Vagina (tissue), 2 donors: ENCODE results near the gene CCDC170.

Source experiments
- POLR2A ChIP-seq, 2 donors: fragments of 450-650 bp; IDR thresholded peaks; one replicate each; pipeline ENCODE4 v1.6.1; 2017; ENCODE audit warnings: antibody characterized with exemption in 2 of 2, mild to moderate bottlenecking in 2 of 2, moderate library complexity in 2 of 2
- POLR2AphosphoS5 ChIP-seq, 2 donors: sonication (generic); formaldehyde crosslinking; IDR thresholded peaks; one replicate each; pipeline ENCODE4 v1.9.0; 2017; ENCODE audit warnings: antibody characterized with exemption in 2 of 2, mild to moderate bottlenecking in 2 of 2, low read depth in 1 of 2; ENCODE audit not compliant: insufficient read depth in 1 of 2
- TF ChIP-seq, protein P1 (sequence below), 3 experiments: fragments of 450-650 bp in 2 of 3; fragments of 200-600 bp in 1 of 3; sonication (generic) in 1 of 3; IDR thresholded peaks; one replicate each; pipeline ENCODE4 v1.5.1; 2017 to 2019; ENCODE audit warnings: antibody characterized with exemption in 3 of 3, mild to moderate bottlenecking in 2 of 3, moderate library complexity in 2 of 3

GRCh38 chr6:151616091-151616513 is 122.3 kb downstream of the CCDC170 start:
- TF ChIP-seq, protein P1, sequence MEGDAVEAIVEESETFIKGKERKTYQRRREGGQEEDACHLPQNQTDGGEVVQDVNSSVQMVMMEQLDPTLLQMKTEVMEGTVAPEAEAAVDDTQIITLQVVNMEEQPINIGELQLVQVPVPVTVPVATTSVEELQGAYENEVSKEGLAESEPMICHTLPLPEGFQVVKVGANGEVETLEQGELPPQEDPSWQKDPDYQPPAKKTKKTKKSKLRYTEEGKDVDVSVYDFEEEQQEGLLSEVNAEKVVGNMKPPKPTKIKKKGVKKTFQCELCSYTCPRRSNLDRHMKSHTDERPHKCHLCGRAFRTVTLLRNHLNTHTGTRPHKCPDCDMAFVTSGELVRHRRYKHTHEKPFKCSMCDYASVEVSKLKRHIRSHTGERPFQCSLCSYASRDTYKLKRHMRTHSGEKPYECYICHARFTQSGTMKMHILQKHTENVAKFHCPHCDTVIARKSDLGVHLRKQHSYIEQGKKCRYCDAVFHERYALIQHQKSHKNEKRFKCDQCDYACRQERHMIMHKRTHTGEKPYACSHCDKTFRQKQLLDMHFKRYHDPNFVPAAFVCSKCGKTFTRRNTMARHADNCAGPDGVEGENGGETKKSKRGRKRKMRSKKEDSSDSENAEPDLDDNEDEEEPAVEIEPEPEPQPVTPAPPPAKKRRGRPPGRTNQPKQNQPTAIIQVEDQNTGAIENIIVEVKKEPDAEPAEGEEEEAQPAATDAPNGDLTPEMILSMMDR (IDR thresholded peaks at IDR 0.05), result no peak
- no peak for TF ChIP-seq POLR2A (IDR thresholded peaks at IDR 0.05)
- TF ChIP-seq POLR2AphosphoS5 (IDR thresholded peaks at IDR 0.05; ENCODE audit: insufficient read depth in 1 of 2, low read depth in 1 of 2), result no peak
